Osteoblast (primary cell): ENCODE results near the gene USP46. TPM values are rescaled to one million over a fixed set of nuclear protein-coding genes. Genes with fewer than 3 reads are reported as not detected.

Source experiments
- DNase-seq: peaks from one replicate; pipeline ENCODE4 v3.0.0; 2011; ENCODE audit warnings: low spot score, mixed read lengths; ENCODE audit not compliant: insufficient read length; ENCODE audit errors: missing footprints
- H2AFZ ChIP-seq: 2 replicates; pipeline ENCODE4 v1.6.0; 2011; ENCODE audit warnings: mild to moderate bottlenecking, low read length
- H3K27ac ChIP-seq: 2 replicates; pipeline ENCODE4 v1.5.1; 2011; ENCODE audit warnings: mild to moderate bottlenecking, low read depth, low read length, moderate library complexity
- H3K27me3 ChIP-seq: 2 replicates; pipeline ENCODE4 v1.6.0; 2012; ENCODE audit warnings: mild to moderate bottlenecking, control low read depth, inconsistent platforms, low read length, moderate library complexity; ENCODE audit not compliant: insufficient read depth
- H3K36me3 ChIP-seq: 2 replicates; pipeline ENCODE4 v1.5.1; 2011; ENCODE audit warnings: mild to moderate bottlenecking, low read length, control low read depth, moderate library complexity; ENCODE audit not compliant: insufficient read depth
- H3K4me1 ChIP-seq: 2 replicates; pipeline ENCODE4 v1.5.1; 2011; ENCODE audit warnings: mild to moderate bottlenecking, low read length, control low read depth, moderate library complexity; ENCODE audit not compliant: insufficient read depth
- H3K4me2 ChIP-seq: 2 replicates; pipeline ENCODE4 v1.6.0; 2011; ENCODE audit warnings: mild to moderate bottlenecking, low read length; ENCODE audit not compliant: insufficient read depth
- H3K4me3 ChIP-seq: fragments of 200-600 bp; sonication (generic); 3 replicates; pipeline ENCODE4 v1.5.1; 2012; ENCODE audit warnings: mild to moderate bottlenecking, low read length, inconsistent platforms; ENCODE audit not compliant: insufficient read depth
- H3K79me2 ChIP-seq: 2 replicates; pipeline ENCODE4 v1.6.0; 2012; ENCODE audit warnings: mild to moderate bottlenecking, low read length, control low read depth, inconsistent platforms; ENCODE audit not compliant: insufficient read depth
- H3K9me3 ChIP-seq: 2 replicates; pipeline ENCODE4 v1.5.1; 2011; ENCODE audit warnings: low read depth, low read length, control low read depth
- H4K20me1 ChIP-seq: 2 replicates; pipeline ENCODE4 v1.6.0; 2012; ENCODE audit warnings: mild to moderate bottlenecking, low read length, control low read depth; ENCODE audit not compliant: insufficient read depth
- CTCF ChIP-seq: IDR thresholded peaks from 2 replicates; pipeline ENCODE4 v1.5.1; 2011; ENCODE audit warnings: mild to moderate bottlenecking, low read depth, low read length, moderate library complexity; ENCODE audit errors: extremely low read depth
- total RNA-seq: library from RNA; depleted of rRNA; stranded (reverse); fragments of >200 nt; gene quantifications from 2 replicates; pipeline ENCODE4 v1.2.3, GENCODE V29; 2012

Gene USP46
- total RNA-seq, 1 donor: 12.7 TPM

GRCh38 chr4:52551487-52551886 is 107.6 kb downstream of the USP46 start:
- Histone ChIP-seq H3K36me3 (no peaks in the 10 kb centered on the region), H2AFZ (no peak overlapping the region), H3K4me1 (no peaks in the 10 kb centered on the region), H3K9me3 (no peaks in the 10 kb centered on the region), H3K4me2 (no peak overlapping the region), H3K79me2 (no peaks in the 10 kb centered on the region), H4K20me1 (no peaks in the 10 kb centered on the region), H3K27me3 (no peaks in the 10 kb centered on the region), H3K27ac (no peak overlapping the region), H3K4me3 (no peak overlapping the region)
- no peak for TF ChIP-seq CTCF
- DNase-seq: no peak

- Histone ChIP-seq H4K20me1 (no peaks in the 10 kb centered on the region), H3K36me3 (no peaks in the 10 kb centered on the region), H3K4me1 (no peaks in the 10 kb centered on the region), H3K27me3 (no peaks in the 10 kb centered on the region), H3K4me2 (no peak overlapping the region), H3K27ac (no peak overlapping the region), H3K79me2 (no peaks in the 10 kb centered on the region), H3K4me3 (no peak overlapping the region), H3K9me3 (no peaks in the 10 kb centered on the region), H2AFZ (no peak overlapping the region)
- no peak for DNase-seq
- no peak for TF ChIP-seq CTCF
Measured at GRCh38 chr4:52550186-52550585, 108.9 kb downstream of the USP46 start.

GRCh38 chr4:52548818-52549570 is 110.1 kb downstream of the USP46 start:
- no peaks in the 10 kb centered on the region for H3K9me3 ChIP-seq
- H2AFZ ChIP-seq: no peak overlapping the region
- no peaks in the 10 kb centered on the region for H3K4me1 ChIP-seq
- H3K4me3 ChIP-seq: no peak overlapping the region
- no peaks in the 10 kb centered on the region for H3K36me3 ChIP-seq
- H4K20me1 ChIP-seq: no peaks in the 10 kb centered on the region
- no peak overlapping the region for H3K4me2 ChIP-seq
- peak; percentile 27 for DNase-seq
- H3K79me2 ChIP-seq: no peaks in the 10 kb centered on the region
- no peak overlapping the region for H3K27ac ChIP-seq
- TF ChIP-seq CTCF: no peak
- H3K27me3 ChIP-seq: no peaks in the 10 kb centered on the region

GRCh38 chr4:52546449-52546848 is 112.7 kb downstream of the USP46 start:
- peak; percentile 35 for DNase-seq
- Histone ChIP-seq H3K36me3 (no peaks in the 10 kb centered on the region), H3K79me2 (no peaks in the 10 kb centered on the region), H3K9me3 (no peaks in the 10 kb centered on the region), H2AFZ (no peak overlapping the region), H3K4me2 (no peak overlapping the region), H3K4me1 (no peaks in the 10 kb centered on the region), H3K27ac (no peak overlapping the region), H3K27me3 (no peaks in the 10 kb centered on the region), H3K4me3 (no peak overlapping the region), H4K20me1 (no peaks in the 10 kb centered on the region)
- no peak for TF ChIP-seq CTCF
